ENCODE results near the gene PIK3CD.

DNA sequence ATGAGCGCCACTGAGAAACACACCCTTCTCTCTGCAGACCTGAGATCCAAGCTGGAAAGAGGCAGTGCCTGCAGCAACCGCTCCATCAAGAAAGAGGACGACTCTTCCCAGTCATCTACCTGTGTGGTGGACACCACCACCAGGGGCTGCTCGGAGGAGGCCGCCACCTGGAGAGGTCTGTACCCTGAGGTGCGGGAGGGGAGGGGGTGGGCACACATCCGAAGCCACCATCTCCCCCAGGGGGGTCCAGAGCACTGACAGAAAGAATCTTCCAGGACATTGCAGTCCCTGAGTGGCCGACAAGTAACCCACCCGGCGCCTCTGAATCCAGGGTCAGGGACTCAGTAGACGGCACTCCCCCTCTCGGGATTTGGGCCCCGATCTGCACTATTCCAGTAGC lies 39.8 kb upstream of the PIK3CD start:
- no peak for TF ChIP-seq POLR2A (IDR thresholded peaks at IDR 0.05; ENCODE audit: low read depth, low read length)
- TF ChIP-seq RAD21 (IDR thresholded peaks at IDR 0.05; ENCODE audit: low read length), result no peak
- TF ChIP-seq, protein P1, sequence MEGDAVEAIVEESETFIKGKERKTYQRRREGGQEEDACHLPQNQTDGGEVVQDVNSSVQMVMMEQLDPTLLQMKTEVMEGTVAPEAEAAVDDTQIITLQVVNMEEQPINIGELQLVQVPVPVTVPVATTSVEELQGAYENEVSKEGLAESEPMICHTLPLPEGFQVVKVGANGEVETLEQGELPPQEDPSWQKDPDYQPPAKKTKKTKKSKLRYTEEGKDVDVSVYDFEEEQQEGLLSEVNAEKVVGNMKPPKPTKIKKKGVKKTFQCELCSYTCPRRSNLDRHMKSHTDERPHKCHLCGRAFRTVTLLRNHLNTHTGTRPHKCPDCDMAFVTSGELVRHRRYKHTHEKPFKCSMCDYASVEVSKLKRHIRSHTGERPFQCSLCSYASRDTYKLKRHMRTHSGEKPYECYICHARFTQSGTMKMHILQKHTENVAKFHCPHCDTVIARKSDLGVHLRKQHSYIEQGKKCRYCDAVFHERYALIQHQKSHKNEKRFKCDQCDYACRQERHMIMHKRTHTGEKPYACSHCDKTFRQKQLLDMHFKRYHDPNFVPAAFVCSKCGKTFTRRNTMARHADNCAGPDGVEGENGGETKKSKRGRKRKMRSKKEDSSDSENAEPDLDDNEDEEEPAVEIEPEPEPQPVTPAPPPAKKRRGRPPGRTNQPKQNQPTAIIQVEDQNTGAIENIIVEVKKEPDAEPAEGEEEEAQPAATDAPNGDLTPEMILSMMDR (conservative IDR thresholded peaks at IDR 0.05; ENCODE audit: low read depth, low read length), result no peak
- TF ChIP-seq FOS (IDR thresholded peaks at IDR 0.05; ENCODE audit: low read depth, low read length), result no peak
- no peak for TF ChIP-seq CEBPB (IDR thresholded peaks at IDR 0.05; ENCODE audit: low read depth, low read length)
- no peak for TF ChIP-seq MAFK (IDR thresholded peaks at IDR 0.05; ENCODE audit: low read depth, low read length)
- TF ChIP-seq, protein P2, sequence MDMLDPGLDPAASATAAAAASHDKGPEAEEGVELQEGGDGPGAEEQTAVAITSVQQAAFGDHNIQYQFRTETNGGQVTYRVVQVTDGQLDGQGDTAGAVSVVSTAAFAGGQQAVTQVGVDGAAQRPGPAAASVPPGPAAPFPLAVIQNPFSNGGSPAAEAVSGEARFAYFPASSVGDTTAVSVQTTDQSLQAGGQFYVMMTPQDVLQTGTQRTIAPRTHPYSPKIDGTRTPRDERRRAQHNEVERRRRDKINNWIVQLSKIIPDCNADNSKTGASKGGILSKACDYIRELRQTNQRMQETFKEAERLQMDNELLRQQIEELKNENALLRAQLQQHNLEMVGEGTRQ (IDR thresholded peaks at IDR 0.05; ENCODE audit: low read depth, low read length), result no peak

Data from IMR-90 (cell line).